Pancreas (tissue), 10 donors: ENCODE measurements around the gene OR9Q1. TPM values are rescaled to one million over a fixed set of nuclear protein-coding genes. Genes with fewer than 3 reads are reported as not detected.
"Not testable (repeated sequence)": the region's sequence is repeated elsewhere in the genome, so short reads cannot be mapped to it uniquely, and the experiment has no call there.

ENCODE experiments used
- ATAC-seq, 4 donors: fragments of 200-7000 bp; cut with Tn5 transposase; one replicate each; pipeline versions ENCODE4 v1.8.0 to v1.9.1; 2020; ENCODE audit warnings: mild to moderate bottlenecking in 4 of 4, moderate library complexity in 4 of 4
- DNase-seq, 6 donors: peaks; one replicate each; pipeline ENCODE4 v3.0.0-alpha.2; 2020
- FAIRE-seq: peaks from 2 replicates; lab custom pipeline; 2012; peaks lifted over from hg19 to GRCh38; lab: Jason Lieb, UNC
- H3K27ac ChIP-seq, 4 donors: fragments of 200-600 bp; sonication (generic); 1 replicate in 3 of 4; 2 replicates in 1 of 4; pipeline versions ENCODE4 v1.5.0 to v1.8.0; 2020
- H3K27me3 ChIP-seq, 4 donors: fragments of 200-600 bp; one replicate each; pipeline ENCODE4 v1.8.0; 2021
- H3K36me3 ChIP-seq, 3 donors: fragments of 200-600 bp; sonication (generic) in 1 of 3; one replicate each; pipeline versions ENCODE4 v1.5.0 to v1.8.0; 2020 to 2021
- H3K4me1 ChIP-seq, 3 donors: fragments of 200-600 bp; one replicate each; pipeline ENCODE4 v1.8.0; 2021
- H3K4me3 ChIP-seq, 4 donors: fragments of 200-600 bp; sonication (generic) in 2 of 4; one replicate each; pipeline versions ENCODE4 v1.5.0 to v1.8.0; 2020 to 2021
- H3K9me3 ChIP-seq, 4 donors: fragments of 200-600 bp; one replicate each; pipeline ENCODE4 v1.8.0; 2021
- CTCF ChIP-seq, 4 donors: fragments of 200-600 bp; sonication (generic) in 3 of 4; IDR thresholded peaks; one replicate each; pipeline versions ENCODE4 v1.5.0 to v1.8.0; 2021; ENCODE audit warnings: antibody characterized with exemption in 4 of 4
- WGBS, 2 donors: extraction: QIAGEN DNeasy Blood & Tissue Kit; methylation state at CpG; one replicate each; pipeline ENCODE4 v1.1.7; 2013; 5-methylcytosine and 5-hydroxymethylcytosine counted together
- intact Hi-C, 3 donors: fragments of 100-400 bp; cut with DNase I; formaldehyde crosslinking; loops; one replicate each; pipeline versions ENCODE4 v1.11.1 to v1.14.2; 2022
- polyA plus RNA-seq, 2 donors: library from polyadenylated mRNA; stranded (reverse); fragments of 200-250 nt; gene quantifications; one replicate each; pipeline ENCODE4 v1.2.3, GENCODE V29; 2013
- total RNA-seq, 6 donors: library from RNA; stranded (reverse); fragmentation: NEBNext Ultra II Directional in 4 of 6; extraction: Animal tissue kit (Norgen Biotek cat#: 25700) in 4 of 6; gene quantifications; one replicate each; pipeline versions ENCODE4 v1.2.1 to v1.2.4, GENCODE V29; 2021 to 2023
- donor health status: healthy with polysubstance abuse.
- donor health status: DM: no; HTN: no; CAD: no; lungs with moderate emphysema.
- donor health status: DM: no; HTN: no; CAD: no.
- donor health status: control.
- donor health status: control.
- donor health status: Bipolar disorder and iron deficiency.
- donor health status: DM: yes; HTN: yes; CAD: no.
- donor health status: DM: no; HTN: no; CAD: no.
- donor health status: DM: no; HTN: no; CAD: no.
- donor health status: DM: yes; HTN: yes; CAD: no.

OR9Q1 gene
- total and polyA plus RNA-seq, 8 donors, result not detected

GRCh38 chr11:57982776-57983175 lies 40.9 kb upstream of the OR9Q1 start:
- FAIRE-seq, result no peak
- Histone ChIP-seq H3K27me3 (no peaks in the 10 kb centered on the region), H3K36me3 (no peaks in the 10 kb centered on the region), H3K4me1 (no peaks in the 10 kb centered on the region), H3K4me3 (no peak overlapping the region), H3K9me3 (no peaks in the 10 kb centered on the region), H3K27ac (no peak overlapping the region)
- no peak for DNase-seq
- ATAC-seq, result no peak
- 70 to 79% methylated on average over 4 of the region's 4 CpGs for WGBS, 2 donors
- no peak for TF ChIP-seq CTCF (IDR thresholded peaks at IDR 0.05)
- intact Hi-C loops, result no loop called here

- Histone ChIP-seq H3K36me3 (no peaks in the 10 kb centered on the region), H3K4me1 (no peaks in the 10 kb centered on the region), H3K9me3 (no peaks in the 10 kb centered on the region), H3K27ac (no peak overlapping the region), H3K4me3 (no peak overlapping the region), H3K27me3 (no peaks in the 10 kb centered on the region)
- intact Hi-C loops, result no loop called here
- ATAC-seq (no peak), FAIRE-seq (no peak), DNase-seq (no peak)
- WGBS, 2 donors, result 66 to 83% methylated on average over 3 of the region's 3 CpGs
- TF ChIP-seq CTCF (IDR thresholded peaks at IDR 0.05), result no peak
Observed at GRCh38 chr11:57983191-57983590, 40.5 kb upstream of the OR9Q1 start.

- FAIRE-seq, H3K4me3 ChIP-seq, ATAC-seq, H3K4me1 ChIP-seq, H3K27ac ChIP-seq, DNase-seq, H3K9me3 ChIP-seq, H3K36me3 ChIP-seq, H3K27me3 ChIP-seq, intact Hi-C loops: not testable (repeated sequence)
- WGBS, 2 donors, result 64 to 69% methylated on average over 12 to 13 of the region's 13 CpGs
Observed at GRCh38 chr11:57999523-57999922, 24.2 kb upstream of the OR9Q1 start.

DNA sequence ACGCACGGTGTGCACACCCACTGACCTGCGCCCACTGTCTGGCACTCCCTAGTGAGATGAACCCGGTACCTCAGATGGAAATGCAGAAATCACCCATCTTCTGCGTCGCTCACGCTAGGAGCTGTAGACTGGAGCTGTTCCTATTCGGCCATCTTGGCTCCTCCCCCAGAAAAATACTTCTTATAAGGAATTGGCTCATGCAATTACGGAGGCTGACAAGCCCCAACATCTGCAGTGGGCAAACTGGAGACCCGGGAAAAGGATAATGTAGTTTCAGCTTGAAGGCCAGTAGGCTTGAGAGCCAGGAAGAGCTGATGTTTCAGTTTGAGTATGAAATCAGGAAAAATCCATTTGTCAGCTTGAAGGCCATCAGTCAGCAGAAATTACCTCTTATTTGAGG lies 23.7 kb upstream of the OR9Q1 start:
- DNase-seq, H3K9me3 ChIP-seq, H3K27me3 ChIP-seq, FAIRE-seq, ATAC-seq, H3K4me1 ChIP-seq, H3K4me3 ChIP-seq, H3K27ac ChIP-seq, intact Hi-C loops, H3K36me3 ChIP-seq: not testable (repeated sequence)
- 89 to 97% methylated on average over 9 to 10 of the region's 10 CpGs for WGBS, 2 donors

GRCh38 chr11:58000699-58001098 lies 23.0 kb upstream of the OR9Q1 start:
- no peak for TF ChIP-seq CTCF (IDR thresholded peaks at IDR 0.05)
- no peaks in the 10 kb centered on the region for H3K36me3 ChIP-seq
- FAIRE-seq, result no peak
- DNase-seq, result no peak
- H3K27me3 ChIP-seq, result no peaks in the 10 kb centered on the region
- no peak overlapping the region for H3K4me3 ChIP-seq
- ATAC-seq, result no peak
- WGBS, 2 donors, result 56 to 63% methylated on average over 5 of the region's 5 CpGs
- no peaks in the 10 kb centered on the region for H3K9me3 ChIP-seq
- no peaks in the 10 kb centered on the region for H3K4me1 ChIP-seq
- no peak overlapping the region for H3K27ac ChIP-seq
- intact Hi-C loops, result no loop called here

- no peaks in the 10 kb centered on the region for H3K9me3 ChIP-seq
- no peak for TF ChIP-seq CTCF (IDR thresholded peaks at IDR 0.05)
- no peaks in the 10 kb centered on the region for H3K36me3 ChIP-seq
- FAIRE-seq, result no peak
- ATAC-seq, result no peak
- H3K4me3 ChIP-seq, result no peak overlapping the region
- no peak overlapping the region for H3K27ac ChIP-seq
- no peaks in the 10 kb centered on the region for H3K4me1 ChIP-seq
- DNase-seq, result no peak
- no peaks in the 10 kb centered on the region for H3K27me3 ChIP-seq
- WGBS, 2 donors, result 30 to 50% methylated on average over 2 of the region's 2 CpGs
- intact Hi-C loops, result no loop called here
Observed at GRCh38 chr11:58003036-58003435, 20.6 kb upstream of the OR9Q1 start.
